H1 (cell line): Measurements from ENCODE around the gene BNIP5. TPM values are rescaled to one million over a fixed set of nuclear protein-coding genes. Genes with fewer than 3 reads are reported as not detected.

Source experiments
- CTCF ChIA-PET: fragments of 300-600 bp; sonication (Branson Sonifier 250); formaldehyde crosslinking; loops from one replicate; lab custom pipeline; 2021; ENCODE audit not compliant: partially characterized antibody; lab: Charles Lee
- POLR2A ChIA-PET: fragments of 300-600 bp; sonication (Branson Sonifier 250); formaldehyde crosslinking; loops from one replicate; lab custom pipeline; 2021; ENCODE audit warnings: inconsistent platforms; ENCODE audit not compliant: partially characterized antibody; lab: Charles Lee
- DNase-seq, 2 experiments: peaks; one replicate each; pipeline versions ENCODE4 v3.0.0 to v3.0.0-alpha.2; 2010 to 2022; ENCODE audit warnings: low spot score in 2 of 2, low read depth in 1 of 2, mixed read lengths in 1 of 2
- FAIRE-seq: peaks from 2 replicates; lab custom pipeline; 2011; peaks lifted over from hg19 to GRCh38; lab: Jason Lieb, UNC
- H2AFZ ChIP-seq: 2 replicates; pipeline ENCODE4 v1.8.1; 2012; ENCODE audit warnings: low read length, inconsistent platforms
- H2AK5ac ChIP-seq: 2 replicates; pipeline ENCODE4 v1.6.1; 2013; ENCODE audit warnings: low read depth, low read length
- H2BK120ac ChIP-seq: replicated peaks from 2 replicates; pipeline ENCODE3; 2013; ENCODE audit warnings: low read depth, low read length, inconsistent platforms
- H2BK12ac ChIP-seq: 2 replicates; pipeline ENCODE4 v1.6.1; 2013; ENCODE audit warnings: low read depth, low read length
- H2BK15ac ChIP-seq: 2 replicates; pipeline ENCODE4 v1.6.1; 2013; ENCODE audit warnings: low read length
- H2BK20ac ChIP-seq: 2 replicates; pipeline ENCODE4 v1.6.1; 2013; ENCODE audit warnings: low read length
- H2BK5ac ChIP-seq: 2 replicates; pipeline ENCODE4 v1.6.1; 2013; ENCODE audit warnings: low read depth, low read length
- H3K14ac ChIP-seq: 2 replicates; pipeline ENCODE4 v1.6.1; 2013; ENCODE audit warnings: inconsistent platforms; ENCODE audit not compliant: insufficient read length
- H3K18ac ChIP-seq: 2 replicates; pipeline ENCODE4 v1.6.1; 2013; ENCODE audit warnings: low read length; ENCODE audit errors: extremely low read depth
- H3K23ac ChIP-seq: 2 replicates; pipeline ENCODE4 v1.6.1; 2013; ENCODE audit warnings: inconsistent platforms; ENCODE audit not compliant: insufficient read length
- H3K23me2 ChIP-seq: 2 replicates; pipeline ENCODE4 v1.6.1; 2013; ENCODE audit warnings: low read depth, low read length
- H3K27ac ChIP-seq: 2 replicates; pipeline ENCODE4 v1.6.1; 2011; ENCODE audit warnings: low read depth, low read length, inconsistent platforms
- H3K27me3 ChIP-seq, 4 experiments: replicated peaks in 1 of 4; 1 replicate in 1 of 4; 2 replicates in 3 of 4; pipeline versions ENCODE4 v1.6.1 to v1.8.1; 2011 to 2013; ENCODE audit warnings: low read length in 3 of 4, mild to moderate bottlenecking in 3 of 4, inconsistent platforms in 2 of 4, mixed read lengths in 2 of 4, moderate library complexity in 1 of 4; ENCODE audit not compliant: control insufficient read depth in 3 of 4, insufficient read depth in 3 of 4; ENCODE audit errors: extremely low read depth in 1 of 4
- H3K36me3 ChIP-seq, 4 experiments: 2 replicates each; pipeline versions ENCODE4 v1.6.1 to v1.8.1; 2011 to 2013; ENCODE audit warnings: mild to moderate bottlenecking in 4 of 4, low read length in 3 of 4, moderate library complexity in 2 of 4, control low read depth in 1 of 4, inconsistent platforms in 1 of 4; ENCODE audit not compliant: insufficient read depth in 4 of 4, control insufficient read depth in 2 of 4
- H3K4ac ChIP-seq: replicated peaks from 2 replicates; pipeline ENCODE3; 2013; ENCODE audit warnings: low read length, low read depth, mixed read lengths, inconsistent platforms; ENCODE audit not compliant: insufficient read length
- H3K4me1 ChIP-seq, 4 experiments: replicated peaks in 1 of 4; 1 replicate in 1 of 4; 2 replicates in 3 of 4; pipeline versions ENCODE4 v1.6.1 to v1.8.1; 2011 to 2013; ENCODE audit warnings: low read length in 3 of 4, inconsistent platforms in 2 of 4, mixed read lengths in 1 of 4; ENCODE audit not compliant: insufficient read depth in 4 of 4, control insufficient read depth in 3 of 4
- H3K4me2 ChIP-seq, 2 experiments: 2 replicates each; pipeline versions ENCODE4 v1.6.1 to v1.8.1; 2011 to 2013; ENCODE audit warnings: low read depth in 2 of 2, low read length in 2 of 2, control low read depth in 1 of 2, inconsistent platforms in 1 of 2, mild to moderate bottlenecking in 1 of 2; ENCODE audit not compliant: insufficient read depth in 1 of 2
- H3K4me3 ChIP-seq, 4 experiments: fragments of 200-600, 300-600 bp in 1 of 4; sonication (generic), shearing (Covaris generic), sonication (Bioruptor Twin) in 1 of 4; 2 replicates each; pipeline versions ENCODE4 v1.5.1 to v1.8.1; 2011 to 2016; ENCODE audit warnings: low read length in 4 of 4, low read depth in 3 of 4, control low read depth in 2 of 4, inconsistent platforms in 2 of 4, mild to moderate bottlenecking in 2 of 4, mixed read lengths in 1 of 4, moderate library complexity in 1 of 4; ENCODE audit not compliant: insufficient read depth in 2 of 4; ENCODE audit errors: extremely low read depth in 1 of 4
- H3K56ac ChIP-seq: replicated peaks from 2 replicates; pipeline ENCODE3; 2013; ENCODE audit warnings: low read depth, mild to moderate bottlenecking, mixed read lengths, low read length, inconsistent platforms; ENCODE audit not compliant: insufficient read length
- H3K79me1 ChIP-seq: 2 replicates; pipeline ENCODE4 v1.6.1; 2013; ENCODE audit warnings: low read depth, low read length, control low read depth
- H3K79me2 ChIP-seq, 2 experiments: 2 replicates each; pipeline versions ENCODE4 v1.6.1 to v1.8.1; 2012 to 2013; ENCODE audit warnings: low read length in 2 of 2, mild to moderate bottlenecking in 2 of 2, inconsistent platforms in 1 of 2; ENCODE audit not compliant: insufficient read depth in 2 of 2, control insufficient read depth in 1 of 2
- H3K9ac ChIP-seq, 4 experiments: replicated peaks in 1 of 4; 1 replicate in 1 of 4; 2 replicates in 3 of 4; pipeline versions ENCODE4 v1.6.1 to v1.8.1; 2011 to 2013; ENCODE audit warnings: low read depth in 3 of 4, low read length in 3 of 4, control low read depth in 2 of 4, mild to moderate bottlenecking in 2 of 4, moderate library complexity in 2 of 4, inconsistent platforms in 1 of 4; ENCODE audit errors: extremely low read depth in 1 of 4
- H3K9me3 ChIP-seq, 2 experiments: 2 replicates each; pipeline versions ENCODE4 v1.6.1 to v1.8.1; 2012 to 2013; ENCODE audit warnings: mild to moderate bottlenecking in 2 of 2, moderate library complexity in 2 of 2, control low read depth in 1 of 2, inconsistent platforms in 1 of 2, low read depth in 1 of 2, low read length in 1 of 2, mixed read lengths in 1 of 2; ENCODE audit not compliant: insufficient read depth in 2 of 2
- H4K20me1 ChIP-seq, 2 experiments: replicated peaks in 1 of 2; 2 replicates each; pipeline versions ENCODE3 to v1.8.1; 2011 to 2013; ENCODE audit warnings: inconsistent platforms in 2 of 2, low read length in 2 of 2, mild to moderate bottlenecking in 1 of 2; ENCODE audit not compliant: insufficient read depth in 2 of 2, control insufficient read depth in 1 of 2
- H4K5ac ChIP-seq: 2 replicates; pipeline ENCODE4 v1.6.1; 2013; ENCODE audit warnings: low read length, low read depth, mixed read lengths, inconsistent platforms; ENCODE audit not compliant: insufficient read length
- H4K8ac ChIP-seq: 2 replicates; pipeline ENCODE4 v1.8.0; 2013; ENCODE audit warnings: mild to moderate bottlenecking, moderate library complexity, low read length, inconsistent platforms; ENCODE audit not compliant: insufficient read depth; ENCODE audit errors: extremely low read depth
- H4K91ac ChIP-seq: replicated peaks from 2 replicates; pipeline ENCODE3; 2013; ENCODE audit warnings: low read length, mixed read lengths, inconsistent platforms; ENCODE audit not compliant: insufficient read length
- ASH2L ChIP-seq: fragments of 200-600, 300-600 bp; sonication (generic); IDR thresholded peaks from one replicate; pipeline ENCODE4 v1.7.1; 2017; ENCODE audit warnings: low read length
- CBX8 ChIP-seq: fragments of 300-800, 300-1000 bp; sonication (generic); IDR thresholded peaks from 2 replicates; pipeline ENCODE4 v1.7.1; 2016; ENCODE audit warnings: low read depth, low read length, borderline replicate concordance
- CHD2 ChIP-seq: IDR thresholded peaks from 2 replicates; pipeline ENCODE4 v1.6.1; 2012; ENCODE audit warnings: low read length, improper control_type of control experiment
- EGR1 ChIP-seq: IDR thresholded peaks from 2 replicates; pipeline ENCODE4 v1.6.1; 2011; ENCODE audit warnings: low read depth, low read length, borderline replicate concordance
- EP300 ChIP-seq, 2 experiments: IDR thresholded peaks; 1 replicate in 1 of 2; 2 replicates in 1 of 2; pipeline ENCODE4 v1.6.1; 2011 to 2012; ENCODE audit warnings: low read depth in 2 of 2, low read length in 2 of 2, mild to moderate bottlenecking in 2 of 2, borderline replicate concordance in 1 of 2, inconsistent platforms in 1 of 2, moderate library complexity in 1 of 2
- HDAC6 ChIP-seq: IDR thresholded peaks from one replicate; pipeline ENCODE4 v1.7.1; 2012; ENCODE audit warnings: low read depth, mild to moderate bottlenecking, inconsistent platforms, low read length, moderate library complexity
- KDM4A ChIP-seq: IDR thresholded peaks from one replicate; pipeline ENCODE4 v1.7.1; 2012; ENCODE audit warnings: low read depth, mild to moderate bottlenecking, moderate library complexity, low read length, inconsistent platforms; ENCODE audit not compliant: severe bottlenecking
- RBBP5 ChIP-seq: IDR thresholded peaks from 2 replicates; pipeline ENCODE4 v1.7.1; 2012; ENCODE audit warnings: low read depth, mild to moderate bottlenecking, inconsistent platforms, low read length, moderate library complexity, borderline replicate concordance
- SIRT6 ChIP-seq: IDR thresholded peaks from one replicate; pipeline ENCODE4 v1.7.1; 2012; ENCODE audit warnings: low read length, inconsistent platforms
- TEAD4 ChIP-seq: IDR thresholded peaks from 2 replicates; pipeline ENCODE4 v1.6.1; 2012; ENCODE audit warnings: low read depth, low read length, inconsistent platforms, mixed read lengths
- WGBS, 2 experiments: shearing (Covaris generic) in 1 of 2; methylation state at CpG; one replicate each; pipeline versions ENCODE4 v1.1.6 to v1.1.7; 2013 to 2015; ENCODE audit warnings: low lambda C conversion rate in 2 of 2, mixed read lengths in 2 of 2, inconsistent platforms in 1 of 2, low coverage in 1 of 2, missing lambda C conversion rate in 1 of 2; ENCODE audit not compliant: insufficient replicate concordance in 2 of 2, insufficient coverage in 1 of 2, insufficient read length in 1 of 2; ENCODE audit errors: extremely low coverage in 1 of 2, missing lambda C conversion rate in 1 of 2; 5-methylcytosine and 5-hydroxymethylcytosine counted together
- polyA plus RNA-seq, 7 experiments: library from polyadenylated mRNA; depleted of rRNA in 3 of 7; stranded (reverse) in 5 of 7; unstranded in 2 of 7; fragments of >200 nt in 5 of 7; fragments of 200-250 nt in 2 of 7; gene quantifications; 1 replicate in 5 of 7; 2 replicates in 1 of 7; 4 replicates in 1 of 7; pipeline versions ENCODE4 v1.2.1 to v1.2.3, GENCODE V29; 2011 to 2013; ENCODE audit warnings: missing spikeins in 2 of 7, mixed read lengths in 2 of 7
- total RNA-seq: library from RNA; stranded (reverse); fragmentation: NEBNext Ultra II Directional; extraction: Animal tissue kit (Norgen Biotek cat#: 25700); gene quantifications from 2 replicates; pipeline ENCODE4 v1.2.1, GENCODE V29; 2021

BNIP5 gene
- total and polyA plus RNA-seq, 2 of the 8 experiments (the other 6 are each of a cell fraction or from before 2014, with no cell fraction given) = not detected

GRCh38 chr6:36306375-36306774 lies 30.3 kb downstream of the BNIP5 start:
- Histone ChIP-seq H3K9ac (no peak overlapping the region), H2AFZ (peak overlapping the region; percentile 33; the same call in 1 of the 2 replicates), H2BK120ac (no peak overlapping the region), H3K56ac (no peak overlapping the region), H4K8ac (no peak overlapping the region), H4K91ac (no peak overlapping the region), H3K23me2 (no peaks in the 10 kb centered on the region), H3K4me1 (peaks cover 0 to 5% (median 1%) of the 10 kb centered on the region in 4 experiments; a peak in 3 of 7 replicates), H3K4ac (no peak overlapping the region), H3K4me3 (no peak overlapping the region), H4K20me1 (no peaks in the 10 kb centered on the region), H3K14ac (peak overlapping the region; percentile 28), H2BK12ac (no peak overlapping the region), H2AK5ac (no peak overlapping the region), H3K4me2 (no peak overlapping the region), H2BK5ac (no peak overlapping the region), H4K5ac (no peak overlapping the region), H3K27ac (no peak overlapping the region), H3K79me2 (no peaks in the 10 kb centered on the region), H3K79me1 (no peaks in the 10 kb centered on the region), H2BK15ac (no peak overlapping the region), H3K27me3 (no peaks in the 10 kb centered on the region), H3K36me3 (no peaks in the 10 kb centered on the region), H3K23ac (no peak overlapping the region), H3K9me3 (no peaks in the 10 kb centered on the region), H3K18ac (no peak overlapping the region), H2BK20ac (no peak overlapping the region)
- ChIA-PET POLR2A (no interaction called here), CTCF (interaction anchor here (0.6 to 10.9 kb wide), 8 partner anchors 9 to 1603 kb away, joined by 3 to 137 read pairs (median 7); no protein-coding TSS in a partner anchor)
- WGBS, 2 experiments = 80% methylated on average over 7 of the region's 7 CpGs; no CpG with 5 or more reads in 1 of the 2 experiments
- FAIRE-seq (no peak), DNase-seq (no peak)
- TF ChIP-seq RBBP5 (no peak), CBX8 (no peak), EP300 (IDR thresholded peaks at IDR 0.05; ENCODE audit: borderline replicate concordance in 1 of 2, low read depth in 2 of 2, low read length in 2 of 2) (no peak), EGR1 (no peak), CHD2 (no peak), SIRT6 (no peak), KDM4A (no peak), HDAC6 (no peak), ASH2L (no peak), TEAD4 (no peak)
